GM21717 (cell line): ENCODE data around the gene CDK5RAP2.

Experiments
- ATAC-seq: cut with Tn5 transposase; IDR thresholded peaks from one replicate; pipeline ENCODE4 v1.9.1; 2021; ENCODE audit warnings: mild to moderate bottlenecking, moderate library complexity; ENCODE audit not compliant: unreplicated experiment

CDK5RAP2 gene

GRCh38 chr9:120387257-120388002 lies 192.5 kb downstream of the CDK5RAP2 start:
- ATAC-seq: no peak

- ATAC-seq: no peak
These were observed 193.4 kb downstream of the CDK5RAP2 start for GRCh38 chr9:120386390-120387131.

GRCh38 chr9:120385606-120386389 lies 194.2 kb downstream of the CDK5RAP2 start:
- ATAC-seq: no peak

GRCh38 chr9:120384925-120385272 lies 195.1 kb downstream of the CDK5RAP2 start:
- ATAC-seq: no peak

GRCh38 chr9:120383999-120384924 lies 195.7 kb downstream of the CDK5RAP2 start:
- no peak for ATAC-seq

GRCh38 chr9:120383611-120383998 lies 196.4 kb downstream of the CDK5RAP2 start:
- ATAC-seq: no peak

GRCh38 chr9:120382453-120382852 lies 197.5 kb downstream of the CDK5RAP2 start:
- no peak for ATAC-seq

- no peak for ATAC-seq
These were observed 198.1 kb downstream of the CDK5RAP2 start for GRCh38 chr9:120381839-120382238.

- no peak for ATAC-seq
These were observed 200.4 kb downstream of the CDK5RAP2 start for GRCh38 chr9:120379611-120380010.

- ATAC-seq: no peak
These were observed 201.3 kb downstream of the CDK5RAP2 start for GRCh38 chr9:120378680-120379079.

GRCh38 chr9:120377268-120378159 lies 202.5 kb downstream of the CDK5RAP2 start:
- no peak for ATAC-seq

- ATAC-seq: no peak
These were observed 203.9 kb downstream of the CDK5RAP2 start for GRCh38 chr9:120376101-120376500.

- ATAC-seq: no peak
These were observed 204.7 kb downstream of the CDK5RAP2 start for GRCh38 chr9:120375316-120375715.

GRCh38 chr9:120374817-120375216 lies 205.2 kb downstream of the CDK5RAP2 start:
- ATAC-seq: no peak

- ATAC-seq: no peak
These were observed 205.7 kb downstream of the CDK5RAP2 start for GRCh38 chr9:120374239-120374638.

- no peak for ATAC-seq
These were observed 207.9 kb downstream of the CDK5RAP2 start for GRCh38 chr9:120372040-120372439.

- no peak for ATAC-seq
These were observed 210.3 kb downstream of the CDK5RAP2 start for GRCh38 chr9:120369608-120370220.

- ATAC-seq: no peak
These were observed 211.2 kb downstream of the CDK5RAP2 start for GRCh38 chr9:120368799-120369198.

GRCh38 chr9:120366644-120367019 lies 213.3 kb downstream of the CDK5RAP2 start:
- no peak for ATAC-seq
